Neural progenitor cell (in vitro differentiated cells): Measurements from ENCODE around the gene AMMECR1.

Experiments used
- CTCF ChIP-seq: fragments of 200-600 bp; sonication (generic); IDR thresholded peaks from 2 replicates; pipeline ENCODE4 v1.5.1; 2017; ENCODE audit warnings: antibody characterized with exemption, mild to moderate bottlenecking
- EZH2 ChIP-seq: fragments of 200-600 bp; sonication (generic); IDR thresholded peaks from 2 replicates; pipeline ENCODE4 v1.6.1; 2017; ENCODE audit warnings: antibody characterized with exemption, mild to moderate bottlenecking, moderate library complexity
- EZH2phosphoT487 ChIP-seq: fragments of 200-600 bp; sonication (generic); IDR thresholded peaks from 2 replicates; pipeline ENCODE4 v1.6.1; 2017; ENCODE audit warnings: antibody characterized with exemption

- TF ChIP-seq EZH2 (no peak), CTCF (no peak), EZH2phosphoT487 (no peak)
Measured at GRCh38 chrX:110321670-110322069, 3.8 kb upstream of the AMMECR1 start.
